Measurements from ENCODE around the gene PRKG1.

- TF ChIP-seq POLR2AphosphoS5 (IDR thresholded peaks at IDR 0.05; ENCODE audit: low read depth) (no peak), STAT1 (IDR thresholded peaks at IDR 0.05; ENCODE audit: unreplicated experiment) (no peak)
These were observed 38.9 kb upstream of the PRKG1 start for GRCh38 chr10:51035344-51035743.

Data from GM23338 (cell line).